ENCODE data around the gene ASS1.
"Not testable (repeated sequence)": the region's sequence is repeated elsewhere in the genome, so short reads cannot be mapped to it uniquely, and the experiment has no call there.

ASS1 gene

GRCh38 chr9:130419521-130420035 is 25.2 kb upstream of the ASS1 start:
- no peak for DNase-seq

DNA sequence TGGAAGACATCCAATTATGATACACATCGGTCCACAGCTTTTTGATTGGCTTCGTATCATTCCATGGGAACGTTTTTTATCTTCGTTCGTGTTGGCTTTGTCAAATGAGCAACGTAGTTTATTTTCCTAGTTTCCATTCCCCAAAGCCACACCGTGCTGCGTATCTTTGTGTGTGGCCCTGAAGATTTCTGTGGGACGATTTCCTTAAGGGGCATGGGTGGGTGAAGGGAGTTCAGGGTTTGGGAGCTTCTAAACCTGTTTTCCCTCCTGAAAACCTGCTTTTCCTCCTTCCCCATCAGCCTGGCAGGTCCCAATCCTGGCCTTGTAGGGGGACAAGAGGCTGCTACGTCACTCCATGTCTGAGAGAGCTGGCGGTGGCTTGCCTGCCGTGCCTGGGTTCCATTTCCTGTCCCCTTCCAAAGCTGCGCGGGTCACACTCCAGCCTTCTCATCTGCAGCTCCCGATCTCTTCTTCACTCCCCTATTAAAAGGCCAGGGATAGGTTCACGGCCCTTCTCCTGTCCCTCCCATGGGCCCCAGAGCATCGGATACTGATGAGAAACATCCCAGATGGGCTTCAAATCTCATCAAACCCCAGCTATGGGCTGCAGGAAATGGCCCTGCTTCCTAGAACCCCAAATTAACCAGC is 23.5 kb upstream of the ASS1 start:
- no peak for DNase-seq

GRCh38 chr9:130421802-130422276 is 22.9 kb upstream of the ASS1 start:
- DNase-seq = no peak

- no peak for DNase-seq
These were observed 22.2 kb upstream of the ASS1 start for GRCh38 chr9:130422546-130422945.

DNA sequence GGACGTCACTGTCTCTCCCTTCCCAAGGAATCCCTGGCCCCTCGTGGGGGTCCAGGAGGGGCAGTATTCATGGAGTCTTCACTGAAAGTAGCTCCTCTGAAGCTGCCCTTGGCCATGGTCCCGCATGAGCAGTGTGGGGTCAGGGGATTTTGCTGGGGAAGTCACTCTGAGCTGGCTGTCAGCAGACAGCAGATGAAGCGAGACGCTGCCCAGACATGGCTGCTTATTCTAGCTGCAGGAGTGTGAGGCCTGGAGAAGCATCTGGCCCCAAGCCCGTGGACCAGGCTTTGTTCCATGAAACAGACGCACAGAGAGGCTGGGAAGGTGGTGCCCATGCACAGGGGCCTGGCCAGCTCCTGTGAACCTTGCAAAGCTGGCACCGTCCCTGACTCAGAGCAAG is 21.5 kb upstream of the ASS1 start:
- DNase-seq = no peak

- DNase-seq = no peak
These were observed 19.9 kb upstream of the ASS1 start for GRCh38 chr9:130424595-130425454.

DNA sequence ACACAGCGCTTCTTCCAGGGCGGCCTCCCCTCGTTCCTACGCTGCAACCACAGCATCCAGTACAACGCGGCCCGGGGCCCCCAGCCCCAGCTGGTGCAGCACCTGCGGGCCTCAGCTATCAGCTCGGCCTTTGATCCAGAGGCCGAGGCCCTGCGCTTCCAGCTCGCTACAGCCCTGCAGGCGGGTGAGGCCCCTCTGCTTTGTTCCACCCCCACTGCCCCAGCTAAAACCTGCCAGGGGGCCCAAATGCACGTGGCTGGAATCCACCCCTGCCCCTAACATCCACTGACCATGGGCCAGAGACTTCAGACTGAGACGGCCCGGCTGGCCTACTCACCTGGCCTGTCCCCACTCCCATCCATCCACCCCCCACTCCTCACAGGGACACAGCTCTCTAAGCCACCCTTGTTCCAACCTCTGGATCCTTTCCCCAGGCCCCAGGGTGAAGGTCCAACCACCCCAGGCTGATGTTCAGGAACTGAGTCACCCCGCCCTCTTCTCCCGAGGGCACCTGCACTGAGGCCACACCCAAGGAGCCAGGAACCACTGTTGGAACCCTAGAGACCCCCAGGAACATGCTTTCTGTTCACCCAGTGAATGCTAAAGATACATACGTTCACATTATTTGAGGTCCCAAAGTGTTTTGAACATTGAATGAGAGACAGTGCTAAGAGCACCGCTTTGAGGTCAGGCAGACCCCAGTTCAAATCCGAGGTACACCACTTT is 18.9 kb upstream of the ASS1 start:
- DNase-seq = no peak

DNA sequence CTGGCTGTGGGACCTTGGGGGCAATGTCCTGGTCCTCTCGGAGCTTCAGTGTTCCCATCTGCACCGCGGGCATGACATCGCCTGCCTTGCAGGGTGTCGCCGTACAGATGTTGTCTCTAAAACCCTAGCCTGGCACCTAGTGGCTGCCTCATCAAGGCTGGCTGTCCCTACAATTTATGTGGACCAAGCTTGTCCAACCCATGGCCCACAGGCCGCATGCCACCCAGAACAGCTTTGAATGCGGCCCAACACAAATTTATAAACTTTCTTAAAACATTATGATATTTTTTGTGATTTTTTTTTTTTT is 18.3 kb upstream of the ASS1 start:
- no peak for DNase-seq

- DNase-seq = no peak
These were observed 17.9 kb upstream of the ASS1 start for GRCh38 chr9:130426883-130427282.

DNA sequence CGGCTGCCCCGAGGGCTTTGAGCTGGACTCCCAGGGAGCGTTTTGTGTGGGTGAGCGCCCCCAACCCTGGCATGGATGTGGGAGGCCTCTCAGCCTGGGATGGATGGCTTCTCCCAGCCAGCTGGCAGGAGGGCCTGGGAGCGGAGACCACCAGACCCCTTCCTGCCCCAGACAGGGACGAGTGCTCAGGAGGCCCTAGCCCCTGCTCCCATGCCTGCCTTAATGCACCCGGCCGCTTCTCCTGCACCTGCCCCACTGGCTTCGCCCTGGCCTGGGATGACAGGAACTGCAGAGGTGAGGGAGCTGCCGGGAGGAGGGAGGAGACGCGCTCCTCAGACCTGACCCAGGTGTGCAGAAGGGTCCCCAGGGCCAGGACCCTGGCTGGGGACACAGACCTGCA is 17.4 kb upstream of the ASS1 start:
- DNase-seq = no peak

GRCh38 chr9:130428086-130428665 is 16.6 kb upstream of the ASS1 start:
- DNase-seq = no peak

DNA sequence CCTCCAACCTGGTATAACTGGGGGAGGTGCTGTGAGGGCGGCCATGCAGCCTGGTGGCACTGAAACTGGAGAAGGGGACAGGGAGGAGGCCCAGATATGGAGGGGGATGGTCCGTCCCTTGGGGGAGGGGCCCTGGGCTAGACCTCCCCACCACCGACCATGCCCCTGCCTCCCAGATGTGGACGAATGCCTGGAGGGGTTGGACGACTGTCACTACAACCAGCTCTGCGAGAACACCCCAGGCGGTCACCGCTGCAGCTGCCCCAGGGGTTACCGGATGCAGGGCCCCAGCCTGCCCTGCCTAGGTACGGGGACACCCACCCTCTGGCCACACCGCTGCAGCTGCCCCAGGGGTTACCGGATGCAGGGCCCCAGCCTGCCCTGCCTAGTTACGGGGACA is 15.4 kb upstream of the ASS1 start:
- DNase-seq = no peak

GRCh38 chr9:130429831-130430230 is 14.9 kb upstream of the ASS1 start:
- no peak for DNase-seq

- DNase-seq = no peak
These were observed 14.5 kb upstream of the ASS1 start for GRCh38 chr9:130430232-130430631.

DNA sequence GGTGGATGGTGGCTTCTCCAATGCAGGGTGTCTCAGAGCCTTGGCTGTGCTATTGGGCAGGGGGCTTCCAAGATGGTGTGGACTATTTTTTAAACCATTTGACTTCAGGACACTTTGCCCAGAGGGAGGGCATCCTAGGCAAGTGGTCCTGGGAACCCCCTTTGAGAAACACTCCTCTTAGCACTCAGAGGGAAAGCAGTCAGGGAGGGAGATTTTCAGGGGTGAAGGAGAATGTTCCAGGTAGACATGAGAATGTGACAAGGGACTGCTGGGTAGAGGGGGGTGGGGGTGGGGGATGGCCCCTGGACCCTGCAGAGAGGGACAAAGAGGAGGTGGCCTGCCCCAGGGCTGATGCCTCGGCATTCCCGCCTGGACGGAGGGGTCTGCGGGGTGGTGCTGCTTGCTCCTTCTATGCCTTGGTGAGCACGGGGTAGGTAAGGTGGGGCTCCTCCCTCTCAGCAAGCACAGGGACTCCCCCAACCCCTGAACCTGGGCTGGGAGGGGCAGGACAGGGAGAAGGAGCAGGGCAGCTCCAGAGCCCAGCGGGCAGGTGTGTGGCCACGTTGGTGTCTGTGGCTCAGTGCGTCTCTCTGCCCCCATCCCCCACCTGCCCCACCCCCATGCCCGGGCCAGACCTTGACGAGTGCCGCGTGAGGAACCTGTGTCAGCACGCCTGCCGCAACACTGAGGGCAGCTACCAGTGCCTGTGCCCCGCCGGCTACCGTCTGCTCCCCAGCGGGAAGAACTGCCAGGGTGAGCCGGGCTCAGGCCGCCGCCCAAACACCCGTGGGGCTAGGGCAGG is 13.8 kb upstream of the ASS1 start:
- no peak for DNase-seq

DNA sequence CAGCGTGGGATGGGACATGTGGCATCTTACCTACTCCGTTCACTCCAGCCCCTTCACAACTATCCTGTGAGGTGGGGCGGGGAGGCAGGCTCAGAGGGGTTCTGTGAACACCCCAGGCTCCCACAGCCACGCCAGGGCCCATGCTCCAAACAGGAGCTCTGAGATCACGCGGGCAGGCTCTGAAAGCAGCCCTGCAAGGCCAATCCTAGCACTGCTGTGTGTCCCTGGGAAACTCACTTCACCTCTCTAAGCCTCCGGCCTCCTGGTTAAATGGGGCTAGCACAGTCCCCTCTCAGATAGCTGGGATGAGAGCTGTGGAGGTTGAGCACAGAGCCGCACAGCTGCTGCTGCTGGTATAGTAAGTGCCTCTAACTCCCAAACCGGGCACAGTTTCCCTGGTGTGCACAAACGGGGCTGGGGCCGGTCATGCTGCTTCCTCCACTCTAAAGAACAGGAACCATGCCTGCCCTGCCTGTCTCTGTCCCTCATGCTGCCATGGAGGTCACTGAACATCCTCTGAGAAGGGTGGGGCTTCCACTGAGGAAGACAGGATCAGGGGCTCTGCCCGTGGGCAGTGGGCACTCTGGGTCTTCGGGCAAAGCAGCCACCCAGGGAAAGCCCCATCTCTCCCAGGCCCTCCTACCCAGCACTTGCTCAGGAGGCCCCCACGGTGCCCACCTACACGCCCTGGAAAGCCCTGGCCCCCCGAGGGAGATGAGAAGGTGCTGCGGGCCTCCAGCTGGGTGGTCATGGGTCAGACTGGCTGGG is 13.0 kb upstream of the ASS1 start:
- no peak for DNase-seq

GRCh38 chr9:130432362-130432761 is 12.4 kb upstream of the ASS1 start:
- no peak for DNase-seq

GRCh38 chr9:130432796-130433167 is 12.0 kb upstream of the ASS1 start:
- no peak for DNase-seq

- DNase-seq = no peak
These were observed 11.4 kb upstream of the ASS1 start for GRCh38 chr9:130433168-130433946.

DNA sequence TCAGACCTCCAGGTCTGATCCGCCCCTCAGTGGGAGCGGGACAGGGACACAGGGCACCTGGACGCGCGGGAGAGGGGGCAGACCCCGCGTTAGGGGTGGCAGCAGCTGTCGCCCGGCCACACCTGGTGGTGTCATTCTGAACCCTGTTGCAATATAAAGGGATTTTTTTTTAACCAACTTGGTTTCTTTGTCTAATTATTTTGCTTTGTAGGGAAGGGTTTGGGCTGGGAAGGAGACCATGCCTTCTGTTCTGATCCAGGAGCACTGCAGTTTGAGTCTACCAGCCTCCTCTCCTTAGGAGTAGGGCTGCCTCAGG is 10.9 kb upstream of the ASS1 start:
- DNase-seq = no peak

- not testable (repeated sequence) for DNase-seq
These were observed 10.1 kb upstream of the ASS1 start for GRCh38 chr9:130434656-130435055.
